HG03045 (cell line): ENCODE measurements around the gene TMEFF1.
A peak's percentile ranks its signal among the peaks of the same experiment; 100 is the strongest.

Experiments
- ATAC-seq: cut with Tn5 transposase; IDR thresholded peaks from one replicate; pipeline ENCODE4 v1.9.1; 2021; ENCODE audit warnings: mild to moderate bottlenecking, moderate library complexity; ENCODE audit not compliant: unreplicated experiment

The TMEFF1 gene

GRCh38 chr9:100447041-100447440 is 25.9 kb upstream of the TMEFF1 start:
- no peak for ATAC-seq

DNA sequence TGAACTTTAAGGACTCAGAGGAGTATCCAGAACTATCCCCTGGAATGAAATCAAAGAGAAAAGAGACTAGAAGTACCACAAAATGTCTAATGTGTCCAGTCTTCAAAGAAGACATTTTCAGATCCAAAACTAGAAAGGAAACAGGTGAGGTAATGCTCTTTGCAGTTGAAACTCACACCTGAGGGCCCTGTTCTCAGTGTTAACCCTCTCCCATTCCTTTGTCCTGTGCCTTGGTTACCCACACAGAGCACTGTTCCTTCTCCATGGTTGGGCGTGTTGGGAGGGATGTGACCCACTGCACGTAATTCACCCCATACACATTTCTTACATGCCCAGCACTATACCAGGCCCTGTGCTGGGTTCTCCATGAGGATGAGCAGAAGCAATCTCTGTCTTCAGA is 24.7 kb upstream of the TMEFF1 start:
- ATAC-seq: no peak

DNA sequence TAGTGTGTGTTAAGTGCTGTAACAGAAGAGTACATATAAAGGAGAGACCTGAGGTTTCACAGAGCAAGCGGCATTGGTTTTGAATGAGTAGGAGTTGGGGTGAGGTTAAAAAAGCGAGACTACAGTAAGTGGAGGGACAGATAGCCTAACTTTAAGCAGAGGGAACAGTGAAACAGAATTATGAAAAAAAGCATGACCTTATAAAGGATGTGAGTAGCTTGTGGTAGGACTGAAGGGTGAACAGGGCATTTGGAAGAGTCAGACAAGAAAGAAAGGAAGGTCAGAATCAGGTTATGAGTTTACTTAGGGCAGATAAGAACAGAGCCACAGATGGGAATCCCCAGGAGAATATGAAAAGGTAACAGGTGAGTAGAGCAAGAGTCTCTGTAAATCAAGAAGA is 23.5 kb upstream of the TMEFF1 start:
- ATAC-seq: peak; percentile 57

GRCh38 chr9:100452894-100453293 is 20.1 kb upstream of the TMEFF1 start:
- ATAC-seq: no peak

- ATAC-seq: no peak
Measured at GRCh38 chr9:100455470-100455869, 17.5 kb upstream of the TMEFF1 start.

DNA sequence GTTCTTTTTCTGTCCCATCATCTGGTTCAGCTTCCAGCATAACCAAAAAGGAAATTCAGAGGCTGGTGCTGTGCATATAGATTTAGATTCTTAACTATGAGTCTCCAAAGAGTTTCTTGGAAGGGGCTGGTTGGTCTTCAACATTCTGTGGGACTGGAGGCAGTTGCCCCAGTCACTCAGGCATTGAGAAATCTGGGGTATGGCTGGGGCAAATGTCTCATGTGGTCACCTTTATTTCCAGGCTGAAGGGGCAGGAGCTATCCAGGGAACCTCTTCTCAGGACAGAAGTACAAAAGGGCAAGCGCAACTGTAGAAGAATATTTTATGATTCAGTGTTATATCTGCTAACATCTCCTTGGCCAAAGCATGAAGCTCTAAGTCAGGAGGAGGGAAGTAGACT is 15.4 kb upstream of the TMEFF1 start:
- no peak for ATAC-seq

- ATAC-seq: no peak
Measured at GRCh38 chr9:100459963-100460362, 13.0 kb upstream of the TMEFF1 start.

DNA sequence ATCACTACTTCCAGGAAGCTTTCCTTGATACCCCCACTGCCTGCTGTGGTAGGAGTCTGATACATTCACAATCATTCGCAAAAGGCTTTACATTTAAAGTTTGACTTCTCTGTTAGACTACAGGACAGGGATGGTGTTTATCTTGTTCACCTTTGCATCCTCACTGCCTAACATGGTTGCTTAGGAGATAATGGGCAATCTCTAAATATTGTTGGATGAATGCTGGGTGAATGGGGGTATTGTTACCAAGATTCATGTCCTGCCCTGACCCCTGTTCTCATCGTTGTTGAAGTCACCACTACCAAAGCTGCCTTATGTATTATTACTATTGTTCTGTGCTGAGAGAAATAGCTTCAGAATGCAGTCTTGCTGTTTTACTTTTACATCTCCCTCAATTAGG is 7.7 kb upstream of the TMEFF1 start:
- no peak for ATAC-seq

GRCh38 chr9:100465761-100466160 is 7.2 kb upstream of the TMEFF1 start:
- ATAC-seq: no peak

GRCh38 chr9:100466171-100466828 is 6.6 kb upstream of the TMEFF1 start:
- ATAC-seq: no peak

DNA sequence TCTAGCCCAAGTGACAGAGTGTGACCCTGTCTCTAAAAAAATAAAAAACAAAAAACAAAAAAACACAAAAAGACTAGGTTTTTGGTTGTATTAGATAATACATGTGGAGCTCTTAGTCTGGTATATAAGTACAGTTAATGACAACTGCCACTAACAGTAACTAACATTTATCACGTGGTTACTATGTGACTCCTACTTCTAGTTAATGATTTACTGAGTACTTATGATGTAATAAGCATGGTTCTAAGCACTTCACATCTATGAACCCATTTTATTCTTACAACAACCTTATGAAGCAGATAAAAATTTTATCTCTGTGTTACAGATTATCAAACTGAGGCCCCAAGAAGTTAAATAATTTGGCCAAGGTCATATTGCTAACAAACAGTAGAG is 6.1 kb upstream of the TMEFF1 start:
- ATAC-seq: no peak

- ATAC-seq: no peak
Measured at GRCh38 chr9:100468041-100468440, 4.9 kb upstream of the TMEFF1 start.

DNA sequence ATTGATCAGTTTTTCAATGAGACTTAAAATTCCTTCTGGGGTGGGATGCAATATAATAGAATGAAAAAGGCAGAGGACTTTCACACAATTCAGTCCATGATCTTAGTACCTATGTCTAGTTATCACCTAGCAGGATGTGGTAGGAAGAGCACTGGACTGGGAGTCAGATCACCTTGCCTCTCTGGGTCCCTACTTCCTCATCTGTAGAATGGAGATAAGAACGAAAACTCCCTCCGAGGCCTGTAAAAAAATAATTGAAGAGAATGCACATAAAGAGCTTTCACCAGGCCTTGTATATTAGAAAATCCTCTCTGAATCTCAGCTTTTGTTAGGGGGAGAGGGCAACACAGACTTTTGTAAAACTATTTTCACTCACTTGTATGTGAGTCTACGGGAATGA is 681 bp upstream of the TMEFF1 start:
- ATAC-seq: no peak

GRCh38 chr9:100473276-100474081 is 530 bp downstream of the TMEFF1 start:
- peak; percentile 71 for ATAC-seq

DNA sequence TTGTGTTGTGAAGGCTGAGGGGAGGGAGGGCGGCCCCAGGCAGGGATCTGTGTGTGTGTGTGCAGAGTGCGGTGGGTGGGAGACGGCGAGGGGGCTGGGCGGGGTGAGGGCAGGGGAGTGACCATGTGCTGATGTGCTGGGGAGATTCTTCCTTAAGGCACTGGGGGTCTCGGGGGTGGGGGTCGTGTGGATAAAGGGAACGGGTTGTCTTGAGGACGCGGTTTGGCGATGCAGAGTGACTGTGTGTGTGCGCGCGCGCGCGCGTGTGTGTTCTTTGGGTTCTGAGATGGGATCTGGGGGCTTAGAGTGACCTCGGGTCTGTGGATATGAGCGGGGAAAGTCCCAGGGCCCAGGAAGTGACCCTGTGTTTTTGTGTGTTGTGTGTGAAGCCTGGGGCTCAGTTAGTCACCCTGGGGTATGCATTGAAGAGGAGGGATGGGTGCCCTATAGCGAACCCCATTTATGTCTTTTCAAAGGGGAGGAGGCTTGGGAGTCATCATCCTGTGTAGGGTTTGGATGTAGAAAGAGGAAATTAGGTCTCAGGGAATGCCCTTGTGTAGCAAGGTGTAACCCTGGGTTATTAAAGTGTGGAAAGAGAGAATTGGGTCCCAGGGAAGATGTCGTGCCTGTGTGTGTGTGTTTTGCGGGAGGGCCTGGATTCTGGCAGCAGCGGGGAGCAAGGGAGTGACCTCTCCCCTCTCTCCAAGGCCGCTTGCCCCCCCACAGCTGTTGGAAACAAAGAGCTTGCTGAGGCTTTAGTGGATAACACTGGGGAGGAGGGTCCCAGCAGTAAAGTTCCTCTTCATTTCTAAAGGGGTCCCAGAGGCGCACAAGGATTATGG is 1.4 kb downstream of the TMEFF1 start:
- no peak for ATAC-seq

- no peak for ATAC-seq
Measured at GRCh38 chr9:100474924-100475276, 2.0 kb downstream of the TMEFF1 start.

DNA sequence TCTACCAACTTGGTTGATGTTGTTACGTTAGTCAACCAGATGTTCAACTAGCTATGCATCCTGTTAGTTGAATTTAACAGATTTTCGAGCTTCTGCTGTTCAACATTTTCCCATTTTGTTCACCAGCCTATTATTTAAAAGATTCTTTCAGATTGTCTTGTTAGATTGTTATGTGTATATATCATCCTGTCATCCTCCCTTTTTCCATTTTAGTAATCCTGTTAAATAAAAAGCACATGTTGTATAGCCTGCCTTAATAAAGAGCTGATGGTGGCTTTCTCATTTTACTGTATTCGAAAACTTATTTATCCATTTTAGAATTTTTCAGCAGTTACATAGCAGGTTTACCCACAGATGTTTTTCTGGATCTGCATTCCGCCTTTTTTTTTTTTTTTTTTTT is 4.3 kb downstream of the TMEFF1 start:
- ATAC-seq: no peak

DNA sequence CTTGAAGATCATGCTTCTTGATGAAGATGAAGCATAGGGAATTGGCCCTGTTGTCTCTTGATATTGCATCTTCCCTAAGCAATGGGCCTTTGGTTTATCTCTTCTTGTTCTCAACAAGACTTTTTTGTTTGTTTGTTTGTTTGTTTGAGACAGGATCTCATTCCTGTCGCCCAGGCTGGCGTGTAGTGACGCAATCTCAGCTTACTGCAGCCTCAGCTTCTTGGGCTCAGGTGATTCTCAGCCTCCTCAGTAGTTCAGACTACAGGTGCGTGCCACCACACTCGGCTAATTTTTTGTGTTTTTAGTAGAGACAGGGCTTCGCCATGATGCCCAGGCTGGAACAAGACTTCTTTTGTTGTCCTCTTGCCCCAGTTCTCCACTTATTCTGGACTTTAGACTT is 5.2 kb downstream of the TMEFF1 start:
- no peak for ATAC-seq

DNA sequence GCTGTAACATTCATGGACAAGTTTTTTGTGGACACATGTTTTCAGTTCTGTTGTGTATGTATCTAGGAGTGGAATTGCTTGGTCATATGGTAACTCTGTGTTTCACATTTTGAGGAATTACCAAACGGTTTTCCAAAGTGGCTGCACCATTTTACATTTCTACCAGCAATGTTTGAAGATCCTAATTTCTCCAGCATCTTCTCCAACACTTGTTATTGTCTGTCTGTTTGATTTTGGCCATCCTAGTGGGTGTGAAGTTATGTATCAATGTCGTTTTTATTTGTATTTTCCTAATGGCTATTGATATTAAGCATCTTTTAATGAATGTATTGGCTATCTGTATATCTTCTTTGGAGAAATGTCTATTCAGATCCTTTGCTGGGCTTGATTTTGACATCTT is 6.9 kb downstream of the TMEFF1 start:
- no peak for ATAC-seq

DNA sequence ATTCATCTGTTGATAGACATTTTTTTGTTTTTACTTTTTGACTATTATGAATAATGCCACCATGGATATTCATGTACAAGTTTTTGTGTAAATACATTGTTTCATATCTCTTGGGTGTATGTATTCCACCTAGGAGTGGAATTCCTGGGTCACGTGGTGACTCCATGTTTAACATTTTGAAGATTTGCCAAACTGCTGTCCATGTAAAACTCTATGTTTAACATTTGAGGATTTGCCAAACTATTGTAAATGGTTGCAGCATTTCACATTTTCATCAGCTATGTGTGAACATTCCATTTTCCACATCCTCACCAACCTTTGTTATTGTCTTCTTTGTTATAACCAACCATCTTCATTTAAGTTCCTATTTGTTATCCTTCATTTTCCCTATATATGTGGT is 12.2 kb downstream of the TMEFF1 start:
- ATAC-seq: no peak

DNA sequence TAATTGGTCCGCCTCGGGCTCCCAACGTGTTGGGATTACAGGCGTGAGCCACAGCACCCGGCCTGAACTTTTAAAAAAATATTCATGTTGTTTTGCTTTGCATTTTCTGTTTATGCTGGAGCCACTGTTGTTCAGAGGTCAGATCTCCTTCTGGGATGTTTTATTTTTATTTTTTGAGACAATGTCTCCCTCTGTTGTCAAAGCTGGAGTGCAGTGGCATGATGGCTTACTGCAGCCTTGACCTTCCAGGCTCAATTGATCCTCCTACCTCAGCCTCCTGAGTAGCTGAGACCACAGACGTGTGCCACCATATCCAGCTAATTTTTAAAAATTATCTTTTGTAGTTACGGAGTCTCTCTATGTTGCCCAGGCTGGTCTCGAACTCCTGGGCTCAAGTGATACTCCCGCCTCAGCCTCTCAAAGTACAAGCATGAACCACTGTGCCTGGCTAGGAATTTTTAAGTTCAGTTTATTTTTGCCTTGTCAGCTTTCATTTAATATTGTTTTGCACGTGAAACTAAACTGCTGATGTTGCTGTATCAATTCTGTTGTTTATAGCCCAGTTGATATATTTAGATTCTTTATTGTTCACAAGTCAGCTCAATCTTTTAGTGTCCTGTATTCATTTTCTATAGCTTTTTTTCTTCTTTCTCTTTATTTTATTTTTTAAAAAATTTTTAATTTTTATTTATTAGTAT is 13.7 kb downstream of the TMEFF1 start:
- no peak for ATAC-seq
